ENCODE data around the gene TIAM1. TPM values are rescaled to one million over a fixed set of nuclear protein-coding genes. Genes with fewer than 3 reads are reported as not detected.

The TIAM1 gene
- total RNA-seq, 1 experiment from 2014 or later, result 2.7 TPM

GRCh38 chr21:31181082-31181750 is 162.8 kb downstream of the TIAM1 start:
- DNase-seq (ENCODE audit: extremely low read depth, low read depth), result no peak

GRCh38 chr21:31180256-31181081 is 163.6 kb downstream of the TIAM1 start:
- DNase-seq (ENCODE audit: extremely low read depth, low read depth), result no peak

- no peak for DNase-seq (ENCODE audit: extremely low read depth, low read depth)
Observed at GRCh38 chr21:31176725-31177124, 167.3 kb downstream of the TIAM1 start.

GRCh38 chr21:31176080-31176551 is 167.9 kb downstream of the TIAM1 start:
- no peak for DNase-seq (ENCODE audit: extremely low read depth, low read depth)

GRCh38 chr21:31173881-31174555 is 170.0 kb downstream of the TIAM1 start:
- DNase-seq (ENCODE audit: extremely low read depth, low read depth), result no peak

GRCh38 chr21:31172328-31172727 is 171.7 kb downstream of the TIAM1 start:
- DNase-seq (ENCODE audit: extremely low read depth, low read depth), result no peak

- DNase-seq (ENCODE audit: extremely low read depth, low read depth), result no peak
Observed at GRCh38 chr21:31164713-31165694, 179.1 kb downstream of the TIAM1 start.

GRCh38 chr21:31162827-31163226 is 181.2 kb downstream of the TIAM1 start:
- DNase-seq (ENCODE audit: extremely low read depth, low read depth), result no peak

- DNase-seq (ENCODE audit: extremely low read depth, low read depth), result no peak
Observed at GRCh38 chr21:31162079-31162699, 181.9 kb downstream of the TIAM1 start.

- DNase-seq (ENCODE audit: extremely low read depth, low read depth), result no peak
Observed at GRCh38 chr21:31161157-31161556, 182.9 kb downstream of the TIAM1 start.

GRCh38 chr21:31159808-31160207 is 184.3 kb downstream of the TIAM1 start:
- no peak for DNase-seq (ENCODE audit: extremely low read depth, low read depth)

GRCh38 chr21:31158789-31159581 is 185.1 kb downstream of the TIAM1 start:
- DNase-seq (ENCODE audit: extremely low read depth, low read depth), result no peak

GRCh38 chr21:31157756-31158155 is 186.3 kb downstream of the TIAM1 start:
- DNase-seq (ENCODE audit: extremely low read depth, low read depth), result no peak

- DNase-seq (ENCODE audit: extremely low read depth, low read depth), result no peak
Observed at GRCh38 chr21:31156662-31157061, 187.4 kb downstream of the TIAM1 start.

GRCh38 chr21:31156169-31156568 is 187.9 kb downstream of the TIAM1 start:
- no peak for DNase-seq (ENCODE audit: extremely low read depth, low read depth)

- no peak for DNase-seq (ENCODE audit: extremely low read depth, low read depth)
Observed at GRCh38 chr21:31151156-31152045, 192.7 kb downstream of the TIAM1 start.

- no peak for DNase-seq (ENCODE audit: extremely low read depth, low read depth)
Observed at GRCh38 chr21:31145274-31145673, 198.8 kb downstream of the TIAM1 start.

- DNase-seq (ENCODE audit: extremely low read depth, low read depth), result no peak
Observed at GRCh38 chr21:31143036-31143435, 201.0 kb downstream of the TIAM1 start.
